OCI-LY7 (cell line): ENCODE results near the gene AGFG1.

Source experiments
- CTCF ChIP-seq: fragments of 200-600 bp; sonication (generic); conservative IDR thresholded peaks from 2 replicates; pipeline ENCODE4 v1.5.1; 2014; ENCODE audit warnings: mild to moderate bottlenecking, antibody characterized with exemption, low read length, moderate library complexity, mixed read lengths
- EZH2phosphoT487 ChIP-seq: fragments of 200-600 bp; sonication (generic); IDR thresholded peaks from 2 replicates; pipeline ENCODE4 v1.6.1; 2018; ENCODE audit warnings: low read depth, borderline replicate concordance, mild to moderate bottlenecking, mixed run types, antibody characterized with exemption, low read length, moderate library complexity, mixed read lengths

GRCh38 chr2:227477291-227477690 is 5.3 kb downstream of the AGFG1 start:
- TF ChIP-seq CTCF (no peak), EZH2phosphoT487 (no peak)
